T47D (cell line): ENCODE results near the gene KRT39.

ENCODE experiments used
- DNase-seq, 2 experiments: peaks; one replicate each; pipeline versions ENCODE4 v3.0.0 to v3.0.0-alpha.2; 2011 to 2012; ENCODE audit warnings: low read depth in 1 of 2, low spot score in 1 of 2
- JUND ChIP-seq: IDR thresholded peaks from 2 replicates; pipeline ENCODE4 v1.6.1; 2012; ENCODE audit warnings: low read depth
- in situ Hi-C: cut with HindIII; loops from 2 replicates; pipeline ENCODE4 v1.10.0; 2016; ENCODE audit warnings: low sequenced_read_pairs, low pct_unique_long_range_greater_than_20kb

Gene KRT39

DNA sequence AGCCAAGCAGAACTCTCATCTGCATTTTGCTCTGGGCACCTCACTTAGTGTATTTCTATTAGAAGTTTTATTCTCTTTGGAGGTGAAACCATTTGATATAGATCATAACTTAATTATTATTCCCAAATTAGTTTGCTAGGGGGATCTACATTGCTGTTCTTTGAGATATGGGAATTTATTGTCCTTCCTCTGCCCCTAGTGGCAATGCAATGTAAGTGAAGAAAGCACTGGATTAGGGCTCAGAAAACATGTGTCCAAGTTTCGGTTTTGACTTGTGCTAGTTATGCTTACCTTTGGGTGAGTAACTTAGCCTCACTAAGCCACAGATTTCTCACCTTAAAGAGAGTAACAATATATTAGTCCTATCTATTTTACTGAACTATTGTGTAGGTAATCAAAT lies 2.9 kb downstream of the KRT39 start:
- in situ Hi-C loops: no loop called here
- peak in 1 of 2 experiments; percentile 73 for DNase-seq
- no peak for TF ChIP-seq JUND

DNA sequence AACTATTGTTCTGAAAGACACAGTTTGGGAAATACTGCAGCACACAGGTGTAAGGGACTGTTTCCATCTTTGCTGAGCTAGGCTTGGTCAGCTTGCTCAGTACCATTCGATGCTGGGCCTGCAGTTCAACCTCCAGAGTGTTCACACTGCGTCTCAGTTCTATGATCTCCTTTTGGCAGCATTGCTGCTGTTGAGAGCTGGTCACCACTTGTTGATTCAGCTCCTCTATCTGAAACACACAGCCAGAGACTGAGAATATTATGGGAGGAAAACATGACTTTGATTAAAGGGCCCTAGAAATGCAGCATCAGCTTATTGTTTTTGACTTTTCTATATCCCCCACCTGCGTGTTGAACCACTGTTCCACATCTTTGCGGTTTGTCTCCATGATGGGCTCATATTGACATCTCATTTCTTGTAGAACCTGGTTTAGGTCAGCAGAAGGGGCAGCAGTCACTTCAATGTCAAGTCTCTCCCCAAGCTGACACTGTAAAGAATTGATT lies 4.6 kb downstream of the KRT39 start:
- DNase-seq: no peak
- in situ Hi-C loops: no loop called here
- no peak for TF ChIP-seq JUND

DNA sequence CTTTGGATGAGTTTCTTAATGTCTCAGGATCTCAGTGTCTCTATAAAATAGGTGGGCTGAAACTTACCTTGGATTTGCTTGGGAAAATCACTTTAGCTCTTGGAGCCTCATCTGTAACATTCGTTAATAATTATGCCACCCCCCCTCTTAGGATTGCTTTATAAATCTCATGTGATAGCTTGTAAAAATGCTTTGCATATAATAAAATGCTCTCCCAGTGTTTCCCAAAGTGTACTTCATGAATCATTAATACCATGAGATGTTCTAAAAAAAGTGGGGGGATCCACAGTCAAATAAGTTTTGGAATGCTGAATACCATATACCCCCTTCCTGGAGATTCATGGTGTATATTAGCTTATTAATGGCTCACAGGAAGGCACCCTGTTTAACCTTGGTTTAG lies 5.2 kb downstream of the KRT39 start:
- DNase-seq: no peak
- no peak for TF ChIP-seq JUND
- in situ Hi-C loops: no loop called here

DNA sequence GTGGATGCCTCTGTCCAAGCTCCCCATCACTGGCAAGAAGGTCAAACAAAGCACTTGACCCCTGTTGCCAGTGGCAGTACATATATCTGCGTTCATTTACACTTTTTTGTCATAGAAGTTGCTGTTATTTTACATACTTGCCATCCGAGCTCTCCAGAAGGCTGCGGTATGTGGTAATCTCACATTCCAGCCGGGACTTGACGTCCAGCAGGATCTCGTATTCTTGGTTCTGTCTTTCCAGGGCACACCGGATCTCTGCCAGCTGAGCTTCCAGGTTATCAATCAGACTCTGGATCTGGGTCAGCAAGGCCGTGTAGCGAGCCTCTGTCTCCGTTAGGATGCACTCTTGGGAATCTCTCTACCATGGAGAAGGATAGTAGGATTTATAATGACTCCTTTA lies 6.6 kb downstream of the KRT39 start:
- no peak for DNase-seq
- no peak for TF ChIP-seq JUND
- in situ Hi-C loops: no loop called here

DNA sequence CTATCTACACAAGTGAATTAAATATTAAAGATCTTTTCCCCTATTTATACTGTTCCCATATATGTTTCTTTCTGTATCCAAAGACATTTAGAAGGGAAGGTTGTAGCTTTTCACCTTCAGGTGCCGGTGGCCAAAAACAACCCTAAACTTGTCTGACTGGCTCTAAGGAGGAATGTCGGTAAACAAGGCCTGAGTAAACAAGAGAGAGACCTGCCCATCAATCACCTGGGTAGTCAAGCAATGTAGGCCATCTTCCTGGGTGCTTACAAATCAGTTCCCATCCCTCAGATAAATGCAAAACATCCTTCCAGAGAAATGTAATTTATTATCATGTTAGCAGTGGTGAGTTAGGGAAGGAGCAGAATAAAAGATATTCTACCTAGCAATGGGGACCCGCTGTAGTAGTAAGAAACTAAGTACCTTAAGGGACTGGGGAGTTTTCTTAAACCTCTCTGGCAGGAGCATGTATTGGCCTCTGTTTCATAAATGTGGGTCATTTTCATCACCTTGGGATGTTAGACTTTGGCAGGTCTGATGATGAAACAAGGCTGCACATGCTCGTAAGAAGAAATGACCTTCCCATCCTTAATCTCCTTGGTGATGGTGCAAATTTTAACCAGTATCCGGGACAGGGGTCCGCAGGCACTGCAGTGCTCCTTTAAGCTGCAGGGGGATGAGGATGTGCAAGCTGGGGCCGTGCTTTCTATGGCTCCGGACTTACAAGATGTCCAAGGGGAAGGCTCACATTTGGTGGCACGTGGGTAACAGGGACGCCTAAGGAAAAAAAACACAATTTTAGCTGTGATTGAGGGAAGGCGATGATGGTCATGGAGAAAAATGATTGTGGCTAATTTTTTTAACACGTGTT lies 8.4 kb downstream of the KRT39 start:
- peak; percentile 95 for TF ChIP-seq JUND
- in situ Hi-C loops: no loop called here
- DNase-seq: peak; percentile 48 to 98

DNA sequence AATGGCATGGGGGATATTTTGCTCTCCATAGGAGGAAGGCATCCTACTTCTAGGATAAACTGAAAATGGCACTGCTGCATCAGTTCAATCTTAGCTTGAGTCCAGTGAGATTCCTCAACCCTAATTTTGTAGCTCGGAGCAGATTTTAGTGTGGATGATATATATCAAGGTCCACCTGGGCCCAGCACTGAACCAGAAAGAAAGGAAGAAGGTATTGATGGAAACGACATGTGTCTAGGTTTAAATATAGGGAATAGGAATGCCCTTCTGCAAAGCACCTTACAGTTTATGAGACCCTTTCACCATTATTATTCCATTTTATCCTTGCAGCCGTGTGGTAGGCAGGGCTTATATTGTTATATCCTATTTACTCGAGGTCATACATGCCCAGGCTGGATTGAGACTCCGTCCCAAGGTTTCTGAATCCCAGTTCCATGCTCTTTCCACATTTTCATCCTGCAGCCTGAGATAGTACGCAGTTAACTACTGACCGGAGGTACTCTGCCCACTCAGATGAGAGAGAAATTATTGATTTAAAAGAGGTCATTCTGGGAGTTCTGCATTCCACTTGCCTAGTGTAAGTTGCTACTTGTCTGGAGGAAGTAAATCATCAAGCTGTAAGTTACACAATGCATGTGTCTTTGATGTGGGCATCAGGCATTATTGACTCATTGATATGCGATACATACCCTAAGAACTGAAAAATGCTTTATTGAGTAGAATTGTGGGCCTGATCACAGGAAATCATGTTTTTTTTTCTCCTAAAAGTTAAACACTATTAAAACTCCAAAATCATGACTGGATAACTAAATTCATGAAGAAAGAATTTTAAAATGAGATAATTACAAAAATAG lies 10.1 kb downstream of the KRT39 start:
- in situ Hi-C loops: no loop called here
- DNase-seq: peak in 1 of 2 experiments; percentile 90
- TF ChIP-seq JUND: peak; percentile 57; the same call in 1 of the 2 replicates

DNA sequence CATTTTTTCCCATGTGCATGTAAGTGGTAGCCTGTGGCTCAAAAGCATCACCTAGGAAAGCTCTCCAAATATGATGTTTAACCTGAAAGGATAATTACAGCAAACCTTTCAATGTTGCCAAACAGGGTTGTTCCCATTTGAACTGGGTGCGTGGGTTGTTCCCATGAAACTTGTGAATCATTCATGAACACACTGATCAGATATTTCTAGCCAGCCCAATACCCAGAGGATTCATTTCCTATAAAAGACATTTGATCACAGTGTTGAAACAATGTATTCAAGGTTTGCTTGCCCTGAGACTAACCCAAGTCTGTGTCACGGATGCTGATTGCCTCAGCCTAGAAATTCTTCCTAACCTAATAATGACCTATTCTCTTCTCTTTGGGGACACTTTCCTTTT lies 12.9 kb downstream of the KRT39 start:
- TF ChIP-seq JUND: no peak
- peak in 1 of 2 experiments; percentile 89 for DNase-seq
- in situ Hi-C loops: no loop called here

DNA sequence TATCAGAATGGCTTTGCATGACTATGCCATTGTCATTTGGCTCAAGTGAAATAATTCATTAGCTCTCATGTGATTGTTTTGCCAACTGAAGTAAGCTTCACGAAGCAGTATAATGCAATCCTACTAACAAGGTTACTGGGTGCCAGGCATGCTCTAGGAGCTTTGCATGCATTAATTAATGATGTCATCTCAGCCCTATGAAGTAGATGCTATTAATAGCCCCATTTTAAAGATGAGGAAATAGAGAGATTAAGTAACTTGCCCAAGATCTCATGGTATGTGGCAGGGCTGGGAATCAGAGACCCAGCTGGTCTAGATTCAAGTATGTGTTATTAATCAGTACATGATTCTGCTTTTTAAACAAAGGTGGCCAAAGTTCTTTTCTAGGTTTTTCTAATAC lies 14.1 kb downstream of the KRT39 start:
- in situ Hi-C loops: no loop called here
- DNase-seq: no peak
- TF ChIP-seq JUND: no peak

DNA sequence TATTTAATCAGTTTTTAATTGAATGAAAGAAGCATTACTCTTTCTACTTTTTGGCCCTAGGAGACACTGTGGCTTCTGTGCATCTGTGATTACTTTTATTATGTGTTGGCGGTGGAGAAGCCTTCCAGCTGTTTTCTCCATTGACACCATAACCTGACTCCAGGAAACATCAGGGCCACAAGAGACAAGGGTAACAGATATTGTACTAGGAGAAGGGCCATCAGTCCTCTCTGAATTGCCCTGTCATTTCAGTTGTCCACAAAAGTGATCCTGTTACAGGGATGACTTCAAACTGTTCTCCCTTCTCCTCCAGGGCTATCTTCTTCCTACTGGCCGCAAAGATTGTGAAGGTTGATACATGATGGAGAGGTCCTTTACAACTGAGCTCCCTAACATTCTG lies 14.6 kb downstream of the KRT39 start:
- TF ChIP-seq JUND: no peak
- in situ Hi-C loops: no loop called here
- DNase-seq: no peak

DNA sequence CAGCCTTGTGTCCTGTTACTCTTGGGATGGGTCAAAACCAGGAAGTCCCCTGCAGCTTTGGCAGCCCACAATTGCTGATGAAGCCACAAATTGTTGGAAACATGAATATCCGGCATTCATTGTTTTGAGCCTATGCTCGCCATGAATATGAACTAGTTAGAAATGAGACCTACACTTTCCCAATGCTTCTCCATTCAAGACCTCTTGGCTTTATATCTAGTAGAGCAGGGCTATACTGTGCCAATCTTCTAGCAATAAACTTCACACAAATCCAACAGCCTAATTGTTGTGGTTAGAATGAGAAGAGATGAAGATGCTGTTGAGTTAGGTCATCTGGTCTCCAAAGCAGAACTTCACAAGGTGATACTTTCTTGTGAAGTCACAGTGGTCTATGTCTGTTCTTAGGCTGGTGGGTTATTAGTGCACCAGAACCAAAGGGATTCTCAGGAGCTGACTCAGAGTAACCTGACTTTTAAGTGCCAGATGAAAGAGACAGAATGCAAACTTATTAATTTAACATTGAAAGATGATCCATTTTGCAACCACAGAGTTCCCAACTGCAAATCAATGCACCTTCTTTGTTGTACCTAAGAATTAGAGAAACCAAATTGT lies 15.6 kb downstream of the KRT39 start:
- DNase-seq: no peak
- TF ChIP-seq JUND: no peak
- in situ Hi-C loops: no loop called here

DNA sequence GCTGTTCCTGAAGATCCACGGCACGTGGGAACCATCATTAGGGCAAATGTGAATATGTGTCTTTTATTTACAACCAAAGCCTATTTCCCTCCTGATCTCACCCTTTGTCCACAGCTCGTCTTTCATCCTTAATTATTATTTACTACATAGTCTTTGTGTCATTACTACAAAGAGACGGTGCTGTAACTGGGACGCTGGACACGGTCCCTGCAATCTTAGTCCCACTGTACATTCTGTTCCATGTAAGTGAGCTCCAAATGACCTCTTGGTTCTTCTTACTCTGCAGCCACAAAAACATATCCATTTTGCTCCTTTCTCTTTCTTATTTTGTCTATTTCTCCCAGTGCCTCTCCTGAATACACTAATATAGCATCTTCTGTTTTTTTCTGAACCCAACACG lies 16.6 kb downstream of the KRT39 start:
- no peak for TF ChIP-seq JUND
- in situ Hi-C loops: no loop called here
- no peak for DNase-seq

DNA sequence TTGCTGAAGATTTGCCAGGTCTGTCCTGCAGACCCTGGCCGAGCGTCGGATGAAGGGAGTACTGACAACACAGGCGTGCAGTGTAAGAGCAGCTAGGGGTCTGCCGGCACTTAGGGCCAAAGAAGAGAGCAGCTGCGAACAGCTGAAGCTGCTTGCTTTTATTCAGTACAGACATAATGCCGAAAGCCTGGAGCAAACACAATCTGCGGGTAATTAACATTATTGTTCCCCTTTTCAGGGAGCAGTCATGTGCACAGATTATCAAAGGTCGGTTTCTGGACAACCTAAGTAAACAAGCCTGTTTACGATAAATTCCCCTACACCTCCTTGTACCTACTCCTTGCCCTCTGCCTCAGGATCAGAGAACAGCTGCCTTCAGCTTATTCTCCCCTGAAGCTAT lies 17.3 kb downstream of the KRT39 start:
- no peak for TF ChIP-seq JUND
- in situ Hi-C loops: no loop called here
- DNase-seq: no peak
